ENCODE results near the gene PTCD3.

The PTCD3 gene

GRCh38 chr2:86105969-86106945, at the start of gene PTCD3:
PTCD3 (plus strand) TSS chr2:86106235; CDS start chr2:86106248, 13 bp downstream.
- peak; percentile 96 for DNase-seq (ENCODE audit: low spot score)

- no peak for DNase-seq (ENCODE audit: low spot score)
Measured at GRCh38 chr2:86056590-86057331, 49.3 kb upstream of the PTCD3 start.

GRCh38 chr2:86062043-86062442, 44.0 kb upstream of the PTCD3 start:
- DNase-seq (ENCODE audit: low spot score), result no peak

- DNase-seq (ENCODE audit: low spot score), result no peak
Measured at GRCh38 chr2:86064006-86064405, 42.0 kb upstream of the PTCD3 start.

GRCh38 chr2:86065512-86065911, 40.5 kb upstream of the PTCD3 start:
- no peak for DNase-seq (ENCODE audit: low spot score)

- no peak for DNase-seq (ENCODE audit: low spot score)
Measured at GRCh38 chr2:86066007-86066578, 39.9 kb upstream of the PTCD3 start.

GRCh38 chr2:86066915-86067314, 39.1 kb upstream of the PTCD3 start:
- DNase-seq (ENCODE audit: low spot score), result no peak

GRCh38 chr2:86068136-86068588, 37.9 kb upstream of the PTCD3 start:
- DNase-seq (ENCODE audit: low spot score), result no peak

GRCh38 chr2:86068648-86069047, 37.4 kb upstream of the PTCD3 start:
- no peak for DNase-seq (ENCODE audit: low spot score)

GRCh38 chr2:86069091-86069685, 36.8 kb upstream of the PTCD3 start:
- no peak for DNase-seq (ENCODE audit: low spot score)

GRCh38 chr2:86069783-86070339, 36.2 kb upstream of the PTCD3 start:
- no peak for DNase-seq (ENCODE audit: low spot score)

- DNase-seq (ENCODE audit: low spot score), result no peak
Measured at GRCh38 chr2:86070868-86071267, 35.2 kb upstream of the PTCD3 start.

- DNase-seq (ENCODE audit: low spot score), result peak; percentile 69
Measured at GRCh38 chr2:86072271-86072858, 33.7 kb upstream of the PTCD3 start.

GRCh38 chr2:86073225-86073624, 32.8 kb upstream of the PTCD3 start:
- no peak for DNase-seq (ENCODE audit: low spot score)

GRCh38 chr2:86074256-86074655, 31.8 kb upstream of the PTCD3 start:
- DNase-seq (ENCODE audit: low spot score), result no peak

GRCh38 chr2:86074811-86075210, 31.2 kb upstream of the PTCD3 start:
- no peak for DNase-seq (ENCODE audit: low spot score)

- no peak for DNase-seq (ENCODE audit: low spot score)
Measured at GRCh38 chr2:86075886-86076285, 30.1 kb upstream of the PTCD3 start.

- peak; percentile 78 for DNase-seq (ENCODE audit: low spot score)
Measured at GRCh38 chr2:86078774-86079545, 27.1 kb upstream of the PTCD3 start.

- peak; percentile 57 for DNase-seq (ENCODE audit: low spot score)
Measured at GRCh38 chr2:86079981-86080911, 25.8 kb upstream of the PTCD3 start.
